ENCODE measurements around the gene MAPKAPK2. TPM values are rescaled to one million over a fixed set of nuclear protein-coding genes. Genes with fewer than 3 reads are reported as not detected.

MAPKAPK2 gene
- total RNA-seq, 1 donor from 2014 or later = 63.1 TPM

DNA sequence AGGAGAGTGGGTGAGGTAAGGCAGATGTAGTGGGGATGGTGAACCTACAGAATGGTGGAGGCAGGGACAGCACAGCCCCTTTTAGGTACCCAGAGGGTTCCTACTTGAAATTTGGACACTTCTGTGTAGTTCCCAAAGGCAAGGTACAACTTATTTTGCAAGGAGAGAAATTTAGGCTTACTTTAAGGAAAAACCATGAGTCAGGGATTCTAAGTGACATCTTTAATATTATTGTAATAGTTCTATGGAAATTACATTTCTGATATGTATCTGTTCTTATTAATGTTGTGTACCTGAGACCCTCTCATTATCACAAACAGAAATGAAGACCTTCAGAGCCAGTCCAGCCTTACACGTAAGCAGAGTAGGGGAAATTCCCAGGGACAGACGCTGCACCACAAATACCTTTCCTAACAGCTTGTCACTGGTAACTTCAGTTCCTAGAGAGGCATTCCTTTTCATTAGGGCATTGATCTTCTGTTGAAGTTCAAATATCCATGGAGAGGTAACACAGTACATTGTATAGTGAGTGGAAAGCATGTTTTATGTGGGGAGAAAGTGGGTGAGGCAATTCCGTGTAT is 41.5 kb upstream of the MAPKAPK2 start:
- no peak overlapping the region for H3K27ac Mint-ChIP-seq
- no peaks in the 10 kb centered on the region for H3K9me3 Mint-ChIP-seq
- no peaks in the 10 kb centered on the region for H3K4me1 Mint-ChIP-seq (ENCODE audit: unreplicated experiment)
- DNase-seq (ENCODE audit: extremely low spot score, unreplicated experiment) = no peak
- H3K4me3 Mint-ChIP-seq = no peak overlapping the region
- peaks cover 6% of the 10 kb centered on the region for H3K36me3 Mint-ChIP-seq
- TF ChIP-seq CTCF (conservative IDR thresholded peaks at IDR 0.05) = no peak
- H3K27me3 Mint-ChIP-seq = no peaks in the 10 kb centered on the region

GRCh38 chr1:206646504-206646903 is 38.2 kb upstream of the MAPKAPK2 start:
- Mint-ChIP-seq H3K27me3 (no peaks in the 10 kb centered on the region), H3K4me3 (no peak overlapping the region), H3K36me3 (peaks cover 6% of the 10 kb centered on the region), H3K4me1 (ENCODE audit: unreplicated experiment) (no peaks in the 10 kb centered on the region), H3K27ac (no peak overlapping the region), H3K9me3 (no peaks in the 10 kb centered on the region)
- no peak for DNase-seq (ENCODE audit: extremely low spot score, unreplicated experiment)
- TF ChIP-seq CTCF (conservative IDR thresholded peaks at IDR 0.05) = no peak

- Mint-ChIP-seq H3K4me3 (no peak overlapping the region), H3K27ac (no peak overlapping the region), H3K4me1 (ENCODE audit: unreplicated experiment) (no peaks in the 10 kb centered on the region), H3K9me3 (no peaks in the 10 kb centered on the region), H3K27me3 (no peaks in the 10 kb centered on the region), H3K36me3 (peaks cover 6% of the 10 kb centered on the region)
- DNase-seq (ENCODE audit: extremely low spot score, unreplicated experiment) = no peak
- no peak for TF ChIP-seq CTCF (conservative IDR thresholded peaks at IDR 0.05)
Measured at GRCh38 chr1:206647224-206647623, 37.5 kb upstream of the MAPKAPK2 start.

GRCh38 chr1:206649261-206649921 is 35.3 kb upstream of the MAPKAPK2 start:
- DNase-seq (ENCODE audit: extremely low spot score, unreplicated experiment) = no peak
- Mint-ChIP-seq H3K27ac (no peak overlapping the region), H3K27me3 (no peaks in the 10 kb centered on the region), H3K9me3 (no peaks in the 10 kb centered on the region), H3K4me3 (no peak overlapping the region), H3K4me1 (ENCODE audit: unreplicated experiment) (no peaks in the 10 kb centered on the region), H3K36me3 (peaks cover 6% of the 10 kb centered on the region)
- no peak for TF ChIP-seq CTCF (conservative IDR thresholded peaks at IDR 0.05)

DNA sequence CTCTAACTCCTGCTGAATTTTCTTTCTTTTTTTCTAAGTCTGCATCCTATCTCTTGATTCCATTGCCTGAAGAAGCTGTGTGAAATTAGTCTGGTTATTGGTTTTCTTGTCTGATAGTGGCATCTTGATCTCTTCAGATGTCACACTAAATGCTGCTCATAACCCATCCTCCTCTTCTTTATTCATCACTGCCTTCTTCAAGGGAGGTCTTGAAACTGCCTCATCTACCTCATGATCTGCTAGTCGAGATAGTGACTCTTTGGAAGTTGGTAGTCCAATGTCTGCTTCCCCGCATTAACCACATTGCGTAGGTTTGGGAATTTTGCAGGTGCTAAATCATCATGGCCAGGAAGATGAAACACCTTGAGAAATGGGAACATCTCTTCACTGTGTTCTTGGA is 33.7 kb upstream of the MAPKAPK2 start:
- Mint-ChIP-seq H3K36me3 (peaks cover 6% of the 10 kb centered on the region), H3K27ac (no peak overlapping the region), H3K9me3 (no peaks in the 10 kb centered on the region), H3K4me3 (no peak overlapping the region), H3K4me1 (ENCODE audit: unreplicated experiment) (no peaks in the 10 kb centered on the region), H3K27me3 (no peaks in the 10 kb centered on the region)
- DNase-seq (ENCODE audit: extremely low spot score, unreplicated experiment) = no peak
- no peak for TF ChIP-seq CTCF (conservative IDR thresholded peaks at IDR 0.05)

All from type B pancreatic cell (in vitro differentiated cells).